ENCODE measurements around the gene MYCBPAP. TPM values are rescaled to one million over a fixed set of nuclear protein-coding genes. Genes with fewer than 3 reads are reported as not detected.
A peak's percentile ranks its signal among the peaks of the same experiment; 100 is the strongest.

MYCBPAP gene
- total RNA-seq, 1 experiment from 2014 or later: 1.5 TPM

DNA sequence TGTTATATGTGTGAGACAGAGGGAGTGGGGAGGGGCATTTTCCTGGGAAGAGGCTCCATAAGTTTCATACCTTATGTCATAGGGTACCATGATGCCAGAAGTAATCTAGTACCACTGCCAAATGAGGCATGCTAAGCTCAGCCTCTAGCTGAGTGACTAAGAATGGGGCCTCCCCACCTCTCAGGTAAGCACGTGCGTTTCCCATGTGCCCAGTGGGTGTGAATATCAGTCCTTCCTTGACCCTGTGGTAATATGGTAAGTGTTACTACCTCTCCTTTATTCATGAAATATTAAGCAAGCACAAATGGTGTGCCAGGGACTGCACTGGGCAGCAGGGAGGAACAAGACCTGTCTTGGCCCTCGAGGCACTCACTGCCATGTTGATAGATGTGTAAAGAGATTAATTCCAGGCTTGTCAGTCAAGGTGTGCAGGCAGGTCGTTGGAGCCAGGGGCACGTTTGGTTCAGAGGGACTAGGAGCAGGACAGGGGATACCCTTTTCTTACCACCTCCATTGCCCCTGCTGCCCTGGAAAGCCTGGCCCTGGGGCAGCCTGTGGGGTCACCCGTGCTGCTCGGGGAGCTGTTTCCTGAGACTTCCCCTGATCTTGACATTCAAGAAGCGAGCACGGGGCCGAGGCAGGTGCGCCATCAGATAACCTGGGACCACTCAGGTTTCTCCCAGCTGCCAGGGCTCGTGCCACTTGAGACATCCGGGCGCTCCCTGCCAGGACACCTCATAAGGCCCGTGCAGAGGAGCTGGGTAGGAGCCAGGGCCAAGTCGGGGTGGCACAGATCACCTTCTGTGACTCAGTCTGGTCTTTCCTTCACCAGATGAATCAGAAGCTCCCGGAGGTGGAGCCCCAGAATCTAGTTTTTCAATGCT lies 20.8 kb upstream of the MYCBPAP start:
- DNase-seq (ENCODE audit: low read depth): peak; percentile 59

DNA sequence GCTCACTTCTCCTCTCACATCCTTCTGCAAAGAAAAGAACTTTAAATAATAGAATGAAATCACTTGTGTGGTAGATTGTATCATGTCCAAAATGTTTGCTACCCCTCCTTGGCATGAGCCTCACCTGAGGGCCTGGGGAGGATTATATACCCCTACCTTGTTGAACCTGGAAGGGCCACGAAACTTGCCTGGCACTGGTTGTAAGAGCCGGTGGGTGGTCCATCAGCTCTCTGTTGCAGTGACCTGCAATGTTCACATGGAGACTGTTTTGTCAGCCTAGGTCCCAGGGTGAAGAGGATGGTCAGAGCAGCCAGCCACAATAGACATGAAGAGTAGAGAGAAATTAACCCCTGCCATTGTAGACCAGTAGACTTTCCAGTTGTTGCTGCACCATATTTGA lies 19.4 kb upstream of the MYCBPAP start:
- DNase-seq (ENCODE audit: low read depth): no peak

DNA sequence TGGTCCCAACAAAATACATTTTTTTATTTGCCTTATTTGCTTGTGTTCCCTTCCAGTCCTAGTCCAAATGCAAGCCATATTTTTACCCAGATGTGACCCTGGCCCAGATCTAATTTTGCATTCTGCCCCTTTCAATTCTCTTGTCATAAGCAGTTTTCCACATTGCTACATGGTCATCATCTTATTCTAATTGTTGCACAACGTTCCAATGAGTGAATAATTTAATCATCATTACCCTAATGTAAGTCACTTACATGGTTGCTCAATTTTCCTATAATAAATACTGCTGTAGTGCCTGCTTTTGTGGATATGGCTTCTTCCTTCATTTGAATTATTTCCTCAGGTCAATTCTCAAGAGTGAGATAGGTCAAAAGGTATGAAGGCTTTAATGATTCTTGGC lies 16.7 kb upstream of the MYCBPAP start:
- DNase-seq (ENCODE audit: low read depth): no peak

DNA sequence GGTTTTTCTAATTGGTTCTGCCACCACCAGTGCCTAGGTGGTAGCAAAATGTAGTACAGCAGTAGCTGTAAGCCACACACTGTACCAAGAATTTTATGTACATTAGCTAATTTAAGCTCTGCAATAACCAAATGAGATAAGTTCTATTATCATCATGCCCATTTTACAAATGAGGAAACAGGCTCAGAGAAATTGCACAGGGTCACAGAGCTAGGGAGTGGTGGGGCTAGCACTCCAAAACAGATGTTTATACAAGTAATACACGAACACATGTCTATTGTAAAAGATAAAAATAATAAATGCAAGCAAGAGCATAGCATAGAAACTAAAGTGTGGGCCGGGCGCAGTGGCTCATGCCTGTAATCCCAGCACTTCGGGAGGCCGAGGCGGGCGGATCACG lies 16.0 kb upstream of the MYCBPAP start:
- no peak for DNase-seq (ENCODE audit: low read depth)

DNA sequence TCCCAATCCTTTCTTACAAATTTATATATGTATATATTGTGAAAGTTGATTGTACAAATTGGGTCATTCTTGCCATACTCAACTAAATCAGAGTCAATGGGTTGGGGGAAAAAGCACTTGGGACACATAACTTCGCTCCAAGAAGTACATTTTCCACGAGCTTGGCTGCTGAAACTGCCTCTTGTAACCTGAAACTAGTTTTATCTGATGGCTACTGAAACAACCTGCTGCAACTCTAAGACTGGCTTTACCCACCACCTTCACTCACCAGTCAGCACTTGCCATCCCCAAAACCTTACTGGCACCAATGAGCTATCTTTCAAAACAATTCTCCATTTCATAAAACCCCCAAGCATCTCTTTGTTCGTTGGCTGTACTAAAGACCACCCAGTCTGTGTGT lies 14.5 kb upstream of the MYCBPAP start:
- no peak for DNase-seq (ENCODE audit: low read depth)

DNA sequence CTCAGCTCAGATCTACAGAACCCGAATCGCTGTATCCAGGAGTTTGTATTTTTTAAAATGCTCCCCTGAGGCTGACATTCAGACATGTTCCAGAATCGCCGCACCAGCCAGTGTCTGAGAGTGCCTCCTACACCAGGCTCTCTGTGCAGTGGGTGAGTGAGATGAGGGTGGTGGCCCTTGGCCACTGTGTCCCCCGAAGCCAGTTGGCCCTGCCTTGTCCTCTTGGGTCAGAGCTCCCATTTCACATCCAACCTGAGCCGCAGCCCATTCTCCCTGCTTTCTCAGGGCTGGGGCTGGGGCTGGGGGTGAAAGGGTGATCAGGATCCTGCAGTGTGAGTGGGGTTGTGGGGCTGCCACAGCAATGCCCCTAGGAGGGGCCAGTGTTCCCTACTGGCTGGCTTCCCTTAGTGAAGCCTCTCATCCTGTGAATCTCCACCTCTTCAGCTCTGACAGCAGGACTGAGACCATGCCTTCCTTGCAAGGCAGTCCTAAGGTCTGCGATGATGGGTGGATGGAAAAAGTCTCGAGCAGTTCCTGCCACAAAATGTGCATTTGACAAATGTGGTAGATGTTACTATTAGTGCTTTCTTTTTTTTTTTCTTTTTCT lies 12.9 kb upstream of the MYCBPAP start:
- no peak for DNase-seq (ENCODE audit: low read depth)

DNA sequence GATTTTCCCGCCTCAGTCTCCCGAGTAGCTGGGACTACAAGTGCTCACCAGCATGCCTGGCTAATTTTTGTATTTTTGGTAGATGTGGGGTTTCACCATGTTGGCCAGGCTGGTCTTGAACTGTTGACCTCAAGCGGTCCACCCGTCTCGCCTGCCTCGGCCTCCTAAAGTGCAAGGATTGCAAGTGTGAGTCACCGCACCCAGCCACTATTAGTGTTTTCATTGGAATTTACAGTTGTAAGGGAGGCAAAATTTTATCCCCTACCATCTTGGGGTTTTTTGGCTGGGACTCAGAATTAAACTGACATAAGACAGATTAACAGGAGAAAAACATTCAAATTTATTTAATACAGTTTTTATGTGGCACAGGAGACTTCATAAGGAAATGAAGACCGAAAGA lies 12.3 kb upstream of the MYCBPAP start:
- DNase-seq (ENCODE audit: low read depth): no peak

DNA sequence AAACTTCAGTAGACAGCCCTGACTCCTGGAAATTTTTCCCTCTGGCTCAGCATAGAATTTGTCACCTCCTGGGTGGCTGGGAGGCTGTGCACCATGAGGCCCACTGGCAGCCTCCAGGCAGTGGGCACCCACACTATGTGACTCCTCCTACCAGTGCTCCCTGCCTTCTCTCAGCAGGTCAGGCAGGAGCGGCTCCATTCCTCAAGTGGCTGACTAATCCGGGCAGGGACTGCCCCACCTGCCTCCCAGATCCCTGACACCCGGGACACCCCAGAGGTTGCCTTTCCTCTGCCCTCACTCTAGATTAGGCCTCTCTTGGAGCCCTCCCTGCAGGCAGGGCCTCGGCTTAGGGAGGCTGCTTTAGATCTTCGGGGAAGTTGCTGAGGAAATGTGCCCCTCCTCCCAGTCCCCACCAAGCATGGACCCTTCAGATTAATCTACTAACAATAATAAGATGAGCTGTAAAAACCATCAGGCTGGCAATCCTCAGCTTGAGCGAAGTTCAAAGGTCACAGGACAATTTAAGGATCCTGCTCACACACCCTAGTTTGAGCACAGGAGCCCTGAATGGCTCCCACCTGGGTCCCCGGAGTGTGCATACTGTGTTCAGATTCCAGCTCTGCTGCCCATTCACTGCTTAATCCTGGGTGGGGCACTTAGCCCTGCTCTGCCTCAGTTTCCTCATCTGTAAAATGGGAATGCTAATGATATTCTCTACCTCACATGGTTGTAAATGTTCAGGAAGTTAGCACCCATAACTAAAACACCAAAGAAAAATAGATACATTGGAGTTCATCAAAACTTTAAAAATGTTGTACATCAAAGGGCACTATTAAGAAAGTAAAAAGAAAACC lies 10.0 kb upstream of the MYCBPAP start:
- no peak for DNase-seq (ENCODE audit: low read depth)

DNA sequence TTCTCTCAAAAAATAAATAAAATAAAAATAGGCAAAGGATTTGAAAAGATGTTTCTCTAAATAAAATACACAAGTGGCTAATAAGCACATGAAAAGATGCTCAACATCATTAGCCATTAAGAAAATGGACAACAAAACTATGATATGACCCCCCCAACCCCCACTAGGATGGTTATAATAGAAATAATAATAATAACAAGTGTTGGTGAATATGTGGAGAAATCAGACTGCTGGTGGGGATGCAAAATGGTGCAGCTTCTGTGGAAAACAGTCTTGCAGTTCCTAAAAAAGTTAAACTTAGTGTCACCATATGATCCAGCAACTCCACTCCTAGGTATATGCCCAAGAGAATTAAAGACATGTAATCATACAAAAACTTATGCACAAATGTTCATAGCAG lies 9.0 kb upstream of the MYCBPAP start:
- DNase-seq (ENCODE audit: low read depth): no peak

DNA sequence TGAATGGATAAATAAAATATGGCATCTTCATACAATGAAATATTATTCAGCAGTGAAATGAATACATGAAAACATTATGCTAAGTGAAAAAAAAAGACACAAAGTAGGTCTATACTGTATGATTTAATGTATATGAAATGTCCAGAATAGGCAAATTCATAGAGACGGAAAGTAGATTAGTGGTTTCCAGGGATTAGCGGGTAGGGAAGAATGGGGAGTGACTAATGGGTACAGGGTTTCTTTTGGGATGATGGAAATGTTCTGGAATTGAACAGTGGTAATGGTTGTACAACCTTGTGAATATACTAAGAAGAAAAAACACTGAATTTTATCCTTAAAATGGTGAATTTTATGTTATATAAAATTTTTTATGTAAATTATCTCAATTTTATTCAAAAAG lies 8.5 kb upstream of the MYCBPAP start:
- no peak for DNase-seq (ENCODE audit: low read depth)

DNA sequence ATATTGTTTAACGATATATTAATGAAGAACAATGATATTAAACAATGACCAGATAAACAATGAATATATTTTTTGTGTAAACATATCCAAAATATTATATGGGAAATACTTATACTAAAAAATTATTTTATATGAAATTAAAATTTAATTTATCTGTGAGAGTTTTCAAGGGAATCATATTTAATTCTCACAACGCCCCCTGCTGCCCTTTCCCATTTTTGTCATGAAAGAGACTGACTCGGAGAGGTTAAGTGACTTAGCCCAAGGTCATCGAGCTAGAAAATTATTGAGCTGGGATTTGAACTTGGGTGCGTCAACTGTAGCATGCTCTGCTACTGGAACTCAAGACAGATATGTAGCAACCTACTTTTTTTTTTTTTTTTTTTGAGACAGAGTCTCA lies 7.2 kb upstream of the MYCBPAP start:
- no peak for DNase-seq (ENCODE audit: low read depth)

DNA sequence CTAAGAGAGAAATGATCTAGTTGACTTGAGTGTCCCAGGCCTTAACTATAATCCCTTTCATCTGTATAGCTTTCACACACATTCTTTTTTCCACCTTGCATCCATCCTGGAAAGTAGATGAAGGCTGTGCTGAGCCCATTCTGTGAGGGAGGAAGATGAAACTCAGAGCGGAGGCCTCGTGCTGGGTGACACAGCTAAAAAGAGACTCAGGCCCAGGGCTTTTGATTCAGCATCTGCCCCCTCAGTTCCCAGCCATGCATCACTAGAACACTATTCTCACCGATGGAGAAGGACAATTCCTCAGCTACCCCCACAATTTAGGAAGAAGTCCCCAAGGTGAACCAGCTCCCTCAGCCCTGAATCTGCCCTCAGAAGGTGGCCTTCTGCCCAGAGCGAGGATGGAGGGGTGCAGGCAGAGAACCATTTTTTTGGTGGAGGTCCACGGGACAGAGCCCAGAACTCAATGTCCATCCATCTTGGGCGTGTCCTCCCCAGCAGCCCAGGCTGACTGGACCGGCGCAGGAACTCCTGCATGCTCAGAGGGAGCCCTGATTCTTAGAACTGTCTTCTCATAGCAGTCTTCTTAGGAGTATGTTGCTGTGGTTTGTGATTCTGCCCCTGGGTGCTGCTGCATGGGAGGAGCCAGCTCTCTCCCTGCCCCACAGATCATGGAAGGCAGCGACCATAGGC lies 5.8 kb upstream of the MYCBPAP start:
- no peak for DNase-seq (ENCODE audit: low read depth)

DNA sequence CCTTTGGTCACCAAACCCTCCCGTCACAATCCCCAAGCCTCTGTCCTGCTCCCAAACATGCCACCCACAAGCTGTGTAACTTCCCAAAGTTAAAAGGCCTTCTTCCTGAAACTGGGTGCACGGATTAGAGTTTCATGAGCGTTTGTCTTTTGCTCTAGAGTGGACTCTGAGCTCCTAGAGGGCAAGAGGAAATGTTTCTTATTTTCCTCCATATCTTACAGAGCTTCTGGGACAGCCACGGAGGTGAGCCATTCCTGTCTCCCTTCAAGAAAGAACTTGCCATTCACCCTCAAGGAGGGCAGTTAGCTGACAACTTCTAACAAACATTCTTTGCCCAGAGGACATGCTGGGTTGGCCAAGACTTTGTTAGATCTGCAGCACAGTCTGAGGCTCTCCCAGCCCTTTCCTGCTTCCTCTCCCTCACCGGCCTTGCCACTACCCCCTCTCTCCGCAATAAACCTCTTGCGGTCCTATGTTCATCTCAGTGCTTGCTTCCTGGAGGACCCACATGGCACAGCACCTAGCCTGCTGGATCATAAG lies 2.6 kb upstream of the MYCBPAP start:
- DNase-seq (ENCODE audit: low read depth): no peak

DNA sequence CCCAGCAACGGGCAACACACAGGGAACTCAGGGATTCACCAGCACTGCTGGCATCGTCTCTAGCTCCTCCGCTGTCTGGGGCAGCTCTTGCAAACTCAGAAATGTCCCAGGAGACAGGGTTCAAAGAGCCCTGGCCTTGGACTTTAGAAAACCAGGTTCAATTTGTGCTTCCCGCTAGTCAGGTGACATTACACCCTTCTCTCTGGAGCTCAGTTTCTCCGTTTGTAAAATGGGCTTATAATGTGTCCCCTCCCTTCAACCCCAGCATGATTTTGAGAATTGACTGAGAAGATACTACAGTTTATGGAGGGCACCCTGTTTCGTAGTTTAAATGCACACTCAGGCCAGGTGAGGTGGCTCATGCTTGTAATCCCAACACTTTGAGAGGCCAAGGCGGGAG lies 1.9 kb upstream of the MYCBPAP start:
- DNase-seq (ENCODE audit: low read depth): no peak

DNA sequence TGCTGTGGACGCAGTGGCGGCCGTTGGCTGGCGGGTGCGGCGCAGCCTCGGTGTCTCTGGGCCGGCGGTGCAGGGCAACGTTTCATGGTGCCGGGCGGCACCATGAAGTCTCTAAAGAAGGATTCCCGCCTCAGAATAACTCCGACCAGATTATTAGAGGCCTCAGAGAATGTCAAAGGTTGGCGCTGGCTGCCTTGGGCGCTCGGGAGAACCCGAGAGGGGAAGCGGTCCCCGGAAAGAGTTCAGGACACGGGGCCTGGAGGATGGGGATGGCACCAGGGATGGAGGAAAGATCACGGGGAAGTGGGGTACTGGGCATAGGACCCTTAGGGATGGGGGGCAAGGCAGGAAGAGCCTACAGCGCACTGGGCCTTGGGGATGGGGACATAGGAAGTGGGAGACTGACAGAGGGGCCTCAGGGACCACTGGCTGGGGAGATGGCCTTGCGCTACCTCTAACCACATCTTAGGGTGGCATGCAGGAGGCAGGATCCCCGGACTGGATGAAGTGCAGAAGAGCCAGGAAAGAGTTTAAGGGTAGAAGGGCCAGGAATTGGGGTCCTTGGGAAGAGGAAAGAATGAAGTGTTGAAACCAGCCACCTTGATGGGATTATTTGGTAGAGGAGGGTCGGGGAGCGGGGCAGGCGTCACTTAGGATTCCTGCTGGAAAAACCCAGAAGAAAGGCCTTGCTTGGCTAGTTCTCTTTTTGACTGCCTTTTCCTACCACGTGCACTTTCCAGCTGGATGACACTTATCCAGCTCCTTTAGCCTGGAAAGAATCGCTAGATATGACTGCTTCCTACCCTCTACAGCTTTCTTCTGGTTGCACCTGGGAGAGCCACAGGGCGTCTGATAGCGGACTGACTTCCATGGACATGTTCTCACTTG lies 578 bp downstream of the MYCBPAP start:
- no peak for DNase-seq (ENCODE audit: low read depth)

DNA sequence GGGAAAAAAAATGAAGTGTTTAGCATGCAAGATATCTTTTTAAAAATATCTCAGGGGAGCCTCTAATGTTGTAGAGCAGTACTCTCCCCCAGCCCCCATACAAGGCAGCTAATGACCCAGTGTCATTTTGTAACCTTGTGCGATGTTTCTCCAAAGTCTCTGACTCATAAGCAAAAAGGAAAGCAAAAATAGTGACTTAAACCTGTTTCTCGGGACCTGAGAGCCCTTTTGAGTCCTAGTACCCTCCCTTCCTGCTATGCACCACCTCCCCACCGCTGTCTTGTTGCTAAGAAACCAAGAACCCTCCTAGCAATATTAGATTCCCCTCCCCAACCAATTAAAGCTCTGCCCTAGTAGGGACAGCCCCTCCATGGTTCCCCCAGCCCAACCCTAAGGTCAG lies 2.8 kb downstream of the MYCBPAP start:
- no peak for DNase-seq (ENCODE audit: low read depth)

DNA sequence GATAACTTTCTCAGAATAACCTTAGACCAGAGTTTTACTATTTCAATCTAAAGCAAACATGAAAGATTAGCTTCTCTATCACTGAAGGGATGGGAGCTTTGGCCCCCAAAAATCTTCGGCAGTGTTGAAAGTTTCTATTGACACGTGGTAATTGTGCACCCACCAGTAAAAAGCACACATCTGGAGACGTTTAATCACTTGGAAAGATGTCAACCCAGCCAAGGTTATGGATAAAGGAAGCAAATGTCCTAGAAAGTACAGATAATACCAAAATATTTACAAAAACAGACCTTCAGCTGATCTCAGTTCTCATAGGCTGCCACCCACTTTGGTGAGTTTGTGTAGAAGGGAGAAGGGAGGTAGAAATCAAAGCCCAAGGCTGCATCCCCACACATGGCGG lies 5.3 kb downstream of the MYCBPAP start:
- DNase-seq (ENCODE audit: low read depth): no peak

DNA sequence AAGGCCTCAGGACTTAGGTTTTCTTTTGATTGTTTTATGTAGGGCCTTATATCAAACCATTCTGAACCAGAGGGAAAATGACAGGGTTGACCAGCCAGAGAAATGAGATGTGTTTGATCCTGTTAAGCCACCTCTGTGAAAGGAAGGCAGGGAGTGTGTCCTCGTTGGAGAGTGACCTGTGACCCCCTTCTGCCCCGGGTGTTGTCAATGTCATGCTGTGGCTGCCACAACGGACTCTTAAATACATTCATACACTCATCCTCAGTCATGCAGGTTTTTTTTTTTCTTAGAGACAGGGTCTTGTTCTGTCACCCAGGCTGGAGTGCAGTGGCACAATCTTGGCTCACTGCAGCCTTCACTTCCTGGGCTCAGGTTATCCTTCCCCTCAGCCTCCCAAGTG lies 6.1 kb downstream of the MYCBPAP start:
- DNase-seq (ENCODE audit: low read depth): no peak

DNA sequence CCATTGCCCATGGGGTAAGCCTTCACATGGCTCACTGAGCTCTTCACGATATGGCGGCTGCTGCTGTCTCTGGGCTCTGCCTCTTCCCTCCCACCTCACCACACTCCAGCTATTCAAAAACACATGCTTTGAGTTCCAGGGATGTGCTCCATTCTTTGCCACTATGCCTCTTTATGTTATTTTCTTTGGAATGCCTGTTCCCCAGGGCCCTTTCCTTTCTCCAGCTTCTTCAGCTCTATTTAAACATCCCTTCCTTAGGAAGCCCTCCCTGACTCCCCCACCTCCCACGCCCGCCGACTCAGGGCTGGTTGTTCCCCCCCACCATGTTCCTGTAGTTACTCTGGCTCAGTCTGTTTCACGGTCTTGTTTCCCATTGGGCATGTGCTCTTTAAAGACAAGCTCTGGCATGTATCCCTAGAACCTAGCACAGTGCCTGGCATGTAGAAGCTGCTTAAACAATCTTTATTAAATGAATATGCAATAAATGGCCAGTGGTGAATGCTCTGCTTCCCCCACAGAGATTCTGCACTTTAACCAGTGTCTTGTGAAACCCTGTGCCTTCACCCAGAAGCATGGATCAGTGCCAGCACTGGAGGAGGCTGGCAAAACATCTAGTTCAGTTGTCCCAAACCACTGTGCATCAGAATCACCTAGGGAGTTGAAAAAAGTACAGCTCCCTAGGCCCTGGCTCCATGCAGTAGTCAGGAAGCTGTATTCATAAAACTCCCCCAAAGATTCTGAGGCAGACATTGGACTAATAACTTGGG lies 6.9 kb downstream of the MYCBPAP start:
- no peak for DNase-seq (ENCODE audit: low read depth)

DNA sequence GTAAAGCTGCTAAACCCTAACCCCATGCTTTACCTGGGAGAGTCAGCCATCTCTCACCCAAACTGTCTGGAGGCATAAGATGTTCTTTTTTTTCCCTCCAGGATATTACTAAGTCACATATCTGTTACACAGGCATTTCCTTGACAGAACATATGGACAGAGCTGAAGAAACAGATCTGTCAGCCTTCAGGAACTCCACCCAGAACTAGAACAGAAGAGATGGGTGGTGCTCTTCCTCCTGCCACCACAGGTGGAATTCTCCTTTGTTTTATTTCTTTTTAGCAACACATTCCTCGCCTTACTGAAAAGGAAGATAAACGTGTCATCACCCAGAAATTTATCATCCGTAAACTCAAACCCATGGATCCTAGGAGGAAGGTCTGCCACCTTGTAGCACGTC lies 8.8 kb downstream of the MYCBPAP start:
- DNase-seq (ENCODE audit: low read depth): no peak

Data from Daoy (cell line).